GM11168 (cell line): ENCODE measurements around the gene FAM149B1.

ENCODE experiments used
- in situ Hi-C: fragments of 300-500 bp; cut with MboI; formaldehyde crosslinking; loops from one replicate; pipeline ENCODE4 v1.12.0; 2022; ENCODE audit warnings: low sequenced_read_pairs; ENCODE audit not compliant: unreplicated experiment

FAM149B1 gene

DNA sequence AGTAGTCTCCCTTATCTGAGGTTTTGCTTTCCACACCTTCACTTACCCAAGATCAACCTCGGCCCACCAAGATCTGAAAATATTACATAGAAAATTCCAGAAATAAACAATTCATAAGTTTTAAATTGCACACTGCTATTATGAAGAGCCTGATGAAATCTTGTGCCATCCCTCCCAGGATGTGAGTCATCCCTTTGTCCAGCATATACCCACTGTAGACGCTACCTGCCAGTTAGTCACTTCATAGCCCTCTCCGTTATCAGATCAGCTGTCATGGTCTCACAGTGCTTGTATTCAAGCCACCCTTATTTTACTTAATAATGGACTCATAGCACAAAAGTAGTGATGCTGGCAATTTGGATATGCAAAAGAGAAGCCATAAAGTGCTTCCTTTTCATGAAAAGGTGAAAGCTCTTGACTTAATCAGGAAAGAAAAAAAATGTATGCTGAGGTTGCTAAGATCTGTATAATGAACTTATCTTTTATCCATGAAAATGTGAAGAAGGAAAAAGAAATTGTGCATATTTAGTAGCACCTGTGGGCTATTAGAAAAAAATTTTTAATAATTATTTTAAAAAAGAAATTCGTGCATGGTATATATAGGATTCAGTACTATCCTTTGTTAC is 94.3 kb downstream of the FAM149B1 start:
- in situ Hi-C loops, result loop anchor here (25.0 kb wide), 1 partner anchor 375 kb away; the partner anchor contains the start of gene MYOZ1

DNA sequence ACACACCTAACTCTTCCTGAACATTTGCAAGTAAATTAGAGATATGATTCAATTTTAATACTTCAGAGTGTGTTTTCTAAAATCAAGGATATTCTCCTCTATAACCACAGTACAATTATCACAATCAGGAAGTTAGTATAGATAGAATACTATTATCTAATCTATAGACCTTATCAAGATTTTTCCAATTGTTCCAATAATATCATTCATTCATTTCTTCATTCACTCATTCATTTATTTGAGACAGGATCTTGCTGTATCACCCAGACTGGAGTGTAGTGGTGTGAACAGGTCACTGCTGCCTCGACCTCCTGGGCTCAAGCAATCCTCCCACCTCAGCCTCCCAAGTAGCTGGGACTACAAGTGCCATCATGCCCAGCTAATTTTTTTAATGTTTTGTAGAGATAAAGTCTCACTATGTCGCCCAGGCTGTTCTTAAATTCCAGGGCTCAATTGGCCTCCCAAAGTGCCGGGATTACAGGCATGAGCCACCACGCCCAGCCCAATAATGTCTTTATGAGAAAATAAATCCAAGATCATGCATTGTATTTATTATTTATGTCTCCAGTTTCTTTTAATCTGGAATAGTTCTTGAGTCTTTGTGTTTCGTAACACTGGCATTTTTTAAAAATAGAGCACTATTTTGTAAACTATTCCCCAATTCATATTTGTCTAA is 95.1 kb downstream of the FAM149B1 start:
- in situ Hi-C loops, result loop anchor here (25.0 kb wide), 1 partner anchor 374 kb away; the partner anchor contains the start of gene MYOZ1

DNA sequence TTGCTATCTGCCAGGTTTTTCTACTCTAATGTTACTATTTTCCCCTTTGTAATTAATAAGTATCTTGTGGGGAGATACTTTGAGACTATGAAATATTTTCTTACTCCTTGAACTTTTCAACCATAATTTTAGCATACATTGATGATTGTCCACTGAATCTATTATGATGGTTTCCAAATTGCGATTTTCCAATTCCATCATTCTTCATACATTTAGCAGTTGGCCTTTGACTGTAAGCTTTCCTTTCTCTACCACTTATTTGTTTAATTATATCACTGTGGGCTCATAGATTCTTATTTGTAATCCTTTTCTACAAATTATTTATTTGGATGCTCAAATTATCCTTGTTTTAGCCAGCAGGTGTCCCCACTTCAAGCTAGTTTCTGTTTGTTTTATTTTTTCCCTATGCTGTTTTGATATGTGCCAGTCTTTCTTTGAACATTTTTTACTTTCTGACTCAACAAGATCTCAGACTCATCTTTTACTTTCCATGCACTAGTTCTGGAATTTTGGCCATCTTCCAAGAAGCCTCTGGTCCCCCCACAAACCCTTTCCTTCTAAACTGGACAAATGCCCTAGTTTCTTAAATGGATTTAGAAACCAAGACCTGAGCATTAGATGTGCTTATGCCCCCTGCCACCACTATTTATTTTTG is 95.9 kb downstream of the FAM149B1 start:
- in situ Hi-C loops, result loop anchor here (25.0 kb wide), 1 partner anchor 373 kb away; the partner anchor contains the start of gene MYOZ1

- in situ Hi-C loops, result loop anchor here (25.0 kb wide), 1 partner anchor 373 kb away; the partner anchor contains the start of gene MYOZ1
Observed at GRCh38 chr10:73264423-73264822, 96.5 kb downstream of the FAM149B1 start.

- in situ Hi-C loops, result no loop called here
Observed at GRCh38 chr10:73281097-73281496, 113.2 kb downstream of the FAM149B1 start.

DNA sequence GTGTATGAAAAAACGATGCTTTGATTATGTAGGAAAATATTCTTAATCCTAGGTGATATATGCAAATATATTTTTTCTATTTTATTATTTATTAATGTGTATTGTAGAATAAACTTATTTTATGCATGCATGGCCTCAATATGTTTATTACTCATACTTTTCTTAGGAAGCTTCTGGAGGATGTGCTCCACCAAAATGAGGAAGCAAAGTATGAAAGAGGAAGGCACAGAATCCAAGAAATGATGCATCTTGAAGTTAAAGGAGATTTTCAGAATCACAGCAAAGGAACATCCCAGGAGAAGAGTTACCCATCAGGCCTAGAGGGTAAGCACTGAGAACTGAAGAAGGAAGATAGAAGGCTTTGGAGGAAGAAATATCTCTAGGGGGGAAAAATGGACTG is 119.5 kb downstream of the FAM149B1 start:
- in situ Hi-C loops, result no loop called here

- in situ Hi-C loops, result no loop called here
Observed at GRCh38 chr10:73289958-73290357, 122.0 kb downstream of the FAM149B1 start.

DNA sequence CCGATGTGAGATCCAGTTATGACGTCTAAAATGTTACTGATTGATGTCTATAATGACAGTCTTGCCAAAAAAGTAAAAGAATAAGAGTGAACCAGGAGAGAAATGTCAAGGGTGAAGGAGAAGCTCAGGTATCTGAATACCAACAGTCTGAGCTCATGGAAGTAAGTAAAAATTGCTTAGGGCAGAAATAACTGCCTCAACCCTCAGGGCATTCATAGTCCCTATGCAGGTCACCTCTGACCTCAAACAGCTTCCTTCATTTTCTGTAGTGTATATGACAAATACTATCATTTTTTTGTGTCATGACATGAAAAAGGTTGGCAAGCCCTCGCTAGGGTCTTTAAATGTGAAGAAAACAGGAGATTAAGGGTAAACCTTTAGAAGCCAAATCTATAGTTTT is 125.5 kb downstream of the FAM149B1 start:
- in situ Hi-C loops, result no loop called here
